GM12892 (cell line): Measurements from ENCODE around the gene SMIM12.

ENCODE experiments used
- POLR2A ChIP-seq: IDR thresholded peaks from 2 replicates; pipeline ENCODE4 v1.6.1; 2011; ENCODE audit warnings: low read depth, low read length, control low read depth
- POLR2AphosphoS5 ChIP-seq: IDR thresholded peaks from 2 replicates; pipeline ENCODE4 v1.6.1; 2011; ENCODE audit warnings: low read depth, low read length, control low read depth
- TAF1 ChIP-seq: IDR thresholded peaks from 2 replicates; pipeline ENCODE4 v1.6.1; 2011; ENCODE audit warnings: low read depth, mild to moderate bottlenecking, control low read depth, low read length, borderline replicate concordance

DNA sequence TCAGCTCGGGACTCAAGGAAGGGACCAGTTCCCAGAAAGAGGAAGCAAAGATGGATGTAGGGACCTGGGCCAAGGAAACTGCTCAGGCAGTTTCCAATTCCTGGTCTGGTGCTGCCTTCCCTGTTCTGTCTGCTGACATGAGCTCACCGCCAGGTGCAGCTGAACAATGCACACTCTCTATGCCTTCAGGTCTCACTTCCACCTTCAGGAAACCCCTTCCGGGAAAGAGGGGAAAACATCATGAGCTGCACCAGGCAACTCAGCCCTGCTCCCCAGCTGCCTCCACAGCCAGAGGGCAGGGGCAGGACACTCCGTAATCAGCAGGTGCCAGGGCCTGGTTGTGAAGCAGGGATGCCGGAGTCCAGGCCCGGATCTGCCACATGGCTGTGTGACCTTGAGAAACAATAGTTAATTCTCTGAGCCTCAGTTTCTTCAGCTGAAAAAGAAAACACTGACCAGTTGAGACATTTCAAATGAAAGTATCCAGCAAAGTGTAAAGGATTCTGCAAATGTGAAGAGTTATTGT, 27.8 kb downstream of the SMIM12 start:
- TF ChIP-seq POLR2A (no peak), TAF1 (no peak), POLR2AphosphoS5 (no peak)
